H1 (cell line): Measurements from ENCODE around the gene PPM1F. TPM values are rescaled to one million over a fixed set of nuclear protein-coding genes. Genes with fewer than 3 reads are reported as not detected.

Experiments
- CTCF ChIA-PET: fragments of 300-600 bp; sonication (Branson Sonifier 250); formaldehyde crosslinking; loops from one replicate; lab custom pipeline; 2021; ENCODE audit not compliant: partially characterized antibody; lab: Charles Lee
- POLR2A ChIA-PET: fragments of 300-600 bp; sonication (Branson Sonifier 250); formaldehyde crosslinking; loops from one replicate; lab custom pipeline; 2021; ENCODE audit warnings: inconsistent platforms; ENCODE audit not compliant: partially characterized antibody; lab: Charles Lee
- DNase-seq, 2 experiments: peaks; one replicate each; pipeline versions ENCODE4 v3.0.0 to v3.0.0-alpha.2; 2010 to 2022; ENCODE audit warnings: low spot score in 2 of 2, low read depth in 1 of 2, mixed read lengths in 1 of 2
- FAIRE-seq: peaks from 2 replicates; lab custom pipeline; 2011; peaks lifted over from hg19 to GRCh38; lab: Jason Lieb, UNC
- H2AFZ ChIP-seq: 2 replicates; pipeline ENCODE4 v1.8.1; 2012; ENCODE audit warnings: low read length, inconsistent platforms
- H2AK5ac ChIP-seq: 2 replicates; pipeline ENCODE4 v1.6.1; 2013; ENCODE audit warnings: low read depth, low read length
- H2BK120ac ChIP-seq: replicated peaks from 2 replicates; pipeline ENCODE3; 2013; ENCODE audit warnings: low read depth, low read length, inconsistent platforms
- H2BK12ac ChIP-seq: 2 replicates; pipeline ENCODE4 v1.6.1; 2013; ENCODE audit warnings: low read depth, low read length
- H2BK15ac ChIP-seq: 2 replicates; pipeline ENCODE4 v1.6.1; 2013; ENCODE audit warnings: low read length
- H2BK20ac ChIP-seq: 2 replicates; pipeline ENCODE4 v1.6.1; 2013; ENCODE audit warnings: low read length
- H2BK5ac ChIP-seq: 2 replicates; pipeline ENCODE4 v1.6.1; 2013; ENCODE audit warnings: low read depth, low read length
- H3K14ac ChIP-seq: 2 replicates; pipeline ENCODE4 v1.6.1; 2013; ENCODE audit warnings: inconsistent platforms; ENCODE audit not compliant: insufficient read length
- H3K18ac ChIP-seq: 2 replicates; pipeline ENCODE4 v1.6.1; 2013; ENCODE audit warnings: low read length; ENCODE audit errors: extremely low read depth
- H3K23ac ChIP-seq: 2 replicates; pipeline ENCODE4 v1.6.1; 2013; ENCODE audit warnings: inconsistent platforms; ENCODE audit not compliant: insufficient read length
- H3K23me2 ChIP-seq: 2 replicates; pipeline ENCODE4 v1.6.1; 2013; ENCODE audit warnings: low read depth, low read length
- H3K27ac ChIP-seq: 2 replicates; pipeline ENCODE4 v1.6.1; 2011; ENCODE audit warnings: low read depth, low read length, inconsistent platforms
- H3K27me3 ChIP-seq, 4 experiments: replicated peaks in 1 of 4; 1 replicate in 1 of 4; 2 replicates in 3 of 4; pipeline versions ENCODE4 v1.6.1 to v1.8.1; 2011 to 2013; ENCODE audit warnings: low read length in 3 of 4, mild to moderate bottlenecking in 3 of 4, inconsistent platforms in 2 of 4, mixed read lengths in 2 of 4, moderate library complexity in 1 of 4; ENCODE audit not compliant: control insufficient read depth in 3 of 4, insufficient read depth in 3 of 4; ENCODE audit errors: extremely low read depth in 1 of 4
- H3K36me3 ChIP-seq, 4 experiments: 2 replicates each; pipeline versions ENCODE4 v1.6.1 to v1.8.1; 2011 to 2013; ENCODE audit warnings: mild to moderate bottlenecking in 4 of 4, low read length in 3 of 4, moderate library complexity in 2 of 4, control low read depth in 1 of 4, inconsistent platforms in 1 of 4; ENCODE audit not compliant: insufficient read depth in 4 of 4, control insufficient read depth in 2 of 4
- H3K4ac ChIP-seq: replicated peaks from 2 replicates; pipeline ENCODE3; 2013; ENCODE audit warnings: low read length, low read depth, mixed read lengths, inconsistent platforms; ENCODE audit not compliant: insufficient read length
- H3K4me1 ChIP-seq, 4 experiments: replicated peaks in 1 of 4; 1 replicate in 1 of 4; 2 replicates in 3 of 4; pipeline versions ENCODE4 v1.6.1 to v1.8.1; 2011 to 2013; ENCODE audit warnings: low read length in 3 of 4, inconsistent platforms in 2 of 4, mixed read lengths in 1 of 4; ENCODE audit not compliant: insufficient read depth in 4 of 4, control insufficient read depth in 3 of 4
- H3K4me2 ChIP-seq, 2 experiments: 2 replicates each; pipeline versions ENCODE4 v1.6.1 to v1.8.1; 2011 to 2013; ENCODE audit warnings: low read depth in 2 of 2, low read length in 2 of 2, control low read depth in 1 of 2, inconsistent platforms in 1 of 2, mild to moderate bottlenecking in 1 of 2; ENCODE audit not compliant: insufficient read depth in 1 of 2
- H3K4me3 ChIP-seq, 4 experiments: fragments of 200-600, 300-600 bp in 1 of 4; sonication (generic), shearing (Covaris generic), sonication (Bioruptor Twin) in 1 of 4; 2 replicates each; pipeline versions ENCODE4 v1.5.1 to v1.8.1; 2011 to 2016; ENCODE audit warnings: low read length in 4 of 4, low read depth in 3 of 4, control low read depth in 2 of 4, inconsistent platforms in 2 of 4, mild to moderate bottlenecking in 2 of 4, mixed read lengths in 1 of 4, moderate library complexity in 1 of 4; ENCODE audit not compliant: insufficient read depth in 2 of 4; ENCODE audit errors: extremely low read depth in 1 of 4
- H3K56ac ChIP-seq: replicated peaks from 2 replicates; pipeline ENCODE3; 2013; ENCODE audit warnings: low read depth, mild to moderate bottlenecking, mixed read lengths, low read length, inconsistent platforms; ENCODE audit not compliant: insufficient read length
- H3K79me1 ChIP-seq: 2 replicates; pipeline ENCODE4 v1.6.1; 2013; ENCODE audit warnings: low read depth, low read length, control low read depth
- H3K79me2 ChIP-seq, 2 experiments: 2 replicates each; pipeline versions ENCODE4 v1.6.1 to v1.8.1; 2012 to 2013; ENCODE audit warnings: low read length in 2 of 2, mild to moderate bottlenecking in 2 of 2, inconsistent platforms in 1 of 2; ENCODE audit not compliant: insufficient read depth in 2 of 2, control insufficient read depth in 1 of 2
- H3K9ac ChIP-seq, 4 experiments: replicated peaks in 1 of 4; 1 replicate in 1 of 4; 2 replicates in 3 of 4; pipeline versions ENCODE4 v1.6.1 to v1.8.1; 2011 to 2013; ENCODE audit warnings: low read depth in 3 of 4, low read length in 3 of 4, control low read depth in 2 of 4, mild to moderate bottlenecking in 2 of 4, moderate library complexity in 2 of 4, inconsistent platforms in 1 of 4; ENCODE audit errors: extremely low read depth in 1 of 4
- H3K9me3 ChIP-seq, 2 experiments: 2 replicates each; pipeline versions ENCODE4 v1.6.1 to v1.8.1; 2012 to 2013; ENCODE audit warnings: mild to moderate bottlenecking in 2 of 2, moderate library complexity in 2 of 2, control low read depth in 1 of 2, inconsistent platforms in 1 of 2, low read depth in 1 of 2, low read length in 1 of 2, mixed read lengths in 1 of 2; ENCODE audit not compliant: insufficient read depth in 2 of 2
- H4K20me1 ChIP-seq, 2 experiments: replicated peaks in 1 of 2; 2 replicates each; pipeline versions ENCODE3 to v1.8.1; 2011 to 2013; ENCODE audit warnings: inconsistent platforms in 2 of 2, low read length in 2 of 2, mild to moderate bottlenecking in 1 of 2; ENCODE audit not compliant: insufficient read depth in 2 of 2, control insufficient read depth in 1 of 2
- H4K5ac ChIP-seq: 2 replicates; pipeline ENCODE4 v1.6.1; 2013; ENCODE audit warnings: low read length, low read depth, mixed read lengths, inconsistent platforms; ENCODE audit not compliant: insufficient read length
- H4K8ac ChIP-seq: 2 replicates; pipeline ENCODE4 v1.8.0; 2013; ENCODE audit warnings: mild to moderate bottlenecking, moderate library complexity, low read length, inconsistent platforms; ENCODE audit not compliant: insufficient read depth; ENCODE audit errors: extremely low read depth
- H4K91ac ChIP-seq: replicated peaks from 2 replicates; pipeline ENCODE3; 2013; ENCODE audit warnings: low read length, mixed read lengths, inconsistent platforms; ENCODE audit not compliant: insufficient read length
- CBX5 ChIP-seq: fragments of 300-800, 300-1000 bp; sonication (generic); IDR thresholded peaks from 2 replicates; pipeline ENCODE4 v1.7.1; 2016; ENCODE audit warnings: antibody characterized with exemption, low read length, low read depth
- FOSL1 ChIP-seq: IDR thresholded peaks from 2 replicates; pipeline ENCODE4 v1.6.1; 2011; ENCODE audit warnings: mild to moderate bottlenecking, low read depth, low read length, moderate library complexity; ENCODE audit not compliant: insufficient read depth
- KDM5A ChIP-seq: fragments of 200-600 bp; IDR thresholded peaks from 2 replicates; pipeline ENCODE4 v1.7.1; 2012; ENCODE audit warnings: mild to moderate bottlenecking, low read length, inconsistent platforms, mixed read lengths
- RAD21 ChIP-seq, 2 experiments: IDR thresholded peaks in 1 of 2; conservative IDR thresholded peaks in 1 of 2; 2 replicates each; pipeline ENCODE4 v1.6.1; 2011; ENCODE audit warnings: low read depth in 2 of 2, low read length in 2 of 2, improper control_type of control experiment in 1 of 2, inconsistent platforms in 1 of 2, mild to moderate bottlenecking in 1 of 2, moderate library complexity in 1 of 2
- RBBP5 ChIP-seq: IDR thresholded peaks from 2 replicates; pipeline ENCODE4 v1.7.1; 2012; ENCODE audit warnings: low read depth, mild to moderate bottlenecking, inconsistent platforms, low read length, moderate library complexity, borderline replicate concordance
- SUZ12 ChIP-seq: fragments of 200-600 bp; sonication (generic); IDR thresholded peaks from 2 replicates; pipeline ENCODE4 v1.6.1; 2012; ENCODE audit warnings: mild to moderate bottlenecking, inconsistent platforms, low read length, moderate library complexity, mixed read lengths
- USF2 ChIP-seq: IDR thresholded peaks from 2 replicates; pipeline ENCODE4 v1.6.1; 2011; ENCODE audit warnings: low read length, improper control_type of control experiment
- WGBS, 2 experiments: shearing (Covaris generic) in 1 of 2; methylation state at CpG; one replicate each; pipeline versions ENCODE4 v1.1.6 to v1.1.7; 2013 to 2015; ENCODE audit warnings: low lambda C conversion rate in 2 of 2, mixed read lengths in 2 of 2, inconsistent platforms in 1 of 2, low coverage in 1 of 2, missing lambda C conversion rate in 1 of 2; ENCODE audit not compliant: insufficient replicate concordance in 2 of 2, insufficient coverage in 1 of 2, insufficient read length in 1 of 2; ENCODE audit errors: extremely low coverage in 1 of 2, missing lambda C conversion rate in 1 of 2; 5-methylcytosine and 5-hydroxymethylcytosine counted together
- polyA plus RNA-seq, 7 experiments: library from polyadenylated mRNA; depleted of rRNA in 3 of 7; stranded (reverse) in 5 of 7; unstranded in 2 of 7; fragments of >200 nt in 5 of 7; fragments of 200-250 nt in 2 of 7; gene quantifications; 1 replicate in 5 of 7; 2 replicates in 1 of 7; 4 replicates in 1 of 7; pipeline versions ENCODE4 v1.2.1 to v1.2.3, GENCODE V29; 2011 to 2013; ENCODE audit warnings: missing spikeins in 2 of 7, mixed read lengths in 2 of 7
- total RNA-seq: library from RNA; stranded (reverse); fragmentation: NEBNext Ultra II Directional; extraction: Animal tissue kit (Norgen Biotek cat#: 25700); gene quantifications from 2 replicates; pipeline ENCODE4 v1.2.1, GENCODE V29; 2021

The PPM1F gene
- total and polyA plus RNA-seq, 2 of the 8 experiments (the other 6 are each of a cell fraction or from before 2014, with no cell fraction given): 12.4 to 22.8 TPM

GRCh38 chr22:21923163-21923561 lies 29.5 kb downstream of the PPM1F start:
- ChIA-PET CTCF (interaction anchor here (0.8 to 7.5 kb wide), 5 partner anchors 10 to 148 kb away, joined by 3 to 59 read pairs (median 4); no protein-coding TSS in a partner anchor), POLR2A (interaction anchor here (1.3 kb wide), 3 partner anchors 13 to 15 kb away, joined by 3 to 6 read pairs (median 4); no protein-coding TSS in a partner anchor)
- peak overlapping the region; percentile 80; the same call in 1 of the 2 replicates for H2BK12ac ChIP-seq
- H3K4me1 ChIP-seq: peaks cover 7 to 58% (median 47%) of the 10 kb centered on the region in 4 experiments
- no peak overlapping the region for H2AFZ ChIP-seq
- H3K79me1 ChIP-seq: no peaks in the 10 kb centered on the region
- H3K79me2 ChIP-seq: no peaks in the 10 kb centered on the region
- H4K20me1 ChIP-seq: no peaks in the 10 kb centered on the region
- H2BK15ac ChIP-seq: peak overlapping the region; percentile 72; the same call in 1 of the 2 replicates
- TF ChIP-seq KDM5A: no peak
- TF ChIP-seq CBX5: no peak
- no peak for TF ChIP-seq RBBP5
- TF ChIP-seq RAD21 (IDR thresholded peaks at IDR 0.05 in 1 of 2, conservative IDR thresholded peaks at IDR 0.05 in 1 of 2; ENCODE audit: low read depth in 2 of 2, low read length in 2 of 2): no peak
- no peak for TF ChIP-seq FOSL1
- no peak for TF ChIP-seq SUZ12
- TF ChIP-seq USF2: no peak
- TF ChIP-seq, all 59 proteins: peak for 0
- no peak overlapping the region for H4K5ac ChIP-seq
- no peak overlapping the region for H3K27ac ChIP-seq
- H4K91ac ChIP-seq: peak overlapping the region; percentile 34
- no peak overlapping the region for H3K4me2 ChIP-seq
- no peak for DNase-seq
- no peak overlapping the region for H3K56ac ChIP-seq
- no peaks in the 10 kb centered on the region for H3K23me2 ChIP-seq
- no peaks in the 10 kb centered on the region for H3K36me3 ChIP-seq
- no peak overlapping the region for H3K4ac ChIP-seq
- H2BK120ac ChIP-seq: no peak overlapping the region
- peak overlapping the region; percentile 65; the same call in 1 of the 2 replicates for H2AK5ac ChIP-seq
- no peak overlapping the region; the same call in 1 of the 2 replicates for H2BK20ac ChIP-seq
- H3K4me3 ChIP-seq: no peak overlapping the region
- no peak overlapping the region for H3K23ac ChIP-seq
- no peak for FAIRE-seq
- H3K9ac ChIP-seq: no peak overlapping the region; a peak in 1 of 7 replicates
- no peak overlapping the region for H4K8ac ChIP-seq
- peak overlapping the region; percentile 84; the same call in 1 of the 2 replicates for H2BK5ac ChIP-seq
- no peaks in the 10 kb centered on the region; a peak in 1 of 7 replicates for H3K27me3 ChIP-seq
- H3K14ac ChIP-seq: no peak overlapping the region
- H3K18ac ChIP-seq: peak overlapping the region; percentile 71
- 97% methylated on average over 21 of the region's 21 CpGs; no CpG with 5 or more reads in 1 of the 2 experiments for WGBS, 2 experiments
- H3K9me3 ChIP-seq: no peaks in the 10 kb centered on the region
